IMR-90 (cell line): ENCODE results near the gene SS18L1.
A peak's percentile ranks its signal among the peaks of the same experiment; 100 is the strongest.

Experiments
- CEBPB ChIP-seq: IDR thresholded peaks from 2 replicates; pipeline ENCODE4 v1.6.1; 2012; ENCODE audit warnings: low read depth, low read length, improper control_type of control experiment
- CTCF ChIP-seq: conservative IDR thresholded peaks from 2 replicates; pipeline ENCODE4 v1.5.1; 2012; ENCODE audit warnings: mild to moderate bottlenecking, low read depth, low read length, improper control_type of control experiment
- FOS ChIP-seq: fragments of 150-350 bp; IDR thresholded peaks from 2 replicates; pipeline ENCODE4 v1.6.1; 2016; ENCODE audit warnings: low read depth, low read length
- MAZ ChIP-seq: IDR thresholded peaks from 2 replicates; pipeline ENCODE4 v1.6.1; 2012; ENCODE audit warnings: low read depth, mild to moderate bottlenecking, low read length, improper control_type of control experiment, moderate library complexity, borderline replicate concordance
- POLR2A ChIP-seq: IDR thresholded peaks from 2 replicates; pipeline ENCODE4 v1.6.1; 2012; ENCODE audit warnings: mild to moderate bottlenecking, low read depth, low read length
- RAD21 ChIP-seq: IDR thresholded peaks from 2 replicates; pipeline ENCODE4 v1.6.1; 2012; ENCODE audit warnings: low read length, improper control_type of control experiment
- SMC3 ChIP-seq: fragments of 150-350 bp; IDR thresholded peaks from 2 replicates; pipeline ENCODE4 v1.6.1; 2016; ENCODE audit warnings: low read depth, mild to moderate bottlenecking, antibody characterized with exemption, low read length, moderate library complexity
- USF2 ChIP-seq: fragments of 150-350 bp; IDR thresholded peaks from 2 replicates; pipeline ENCODE4 v1.6.1; 2017; ENCODE audit warnings: mild to moderate bottlenecking, antibody characterized with exemption, low read length, low read depth

- TF ChIP-seq CTCF = no peak
- TF ChIP-seq POLR2A = no peak
- no peak for TF ChIP-seq USF2
- no peak for TF ChIP-seq RAD21
- TF ChIP-seq SMC3 = no peak
- no peak for TF ChIP-seq FOS
- no peak for TF ChIP-seq MAZ
- TF ChIP-seq CEBPB = 0 out of 2 replicates have a peak, but pooled peaks have one; percentile 7
Observed at GRCh38 chr20:62203378-62204030, 59.9 kb downstream of the SS18L1 start.
